KMS-11 (cell line): ENCODE data around the gene SMC1B.

ENCODE experiments used
- H2AFZ ChIP-seq: fragments of 200-600 bp; sonication (generic); 2 replicates; pipeline ENCODE4 v1.6.1; 2016; ENCODE audit warnings: antibody characterized with exemption, mixed run types, low read depth
- H3K27ac ChIP-seq: fragments of 200-600 bp; sonication (generic); 2 replicates; pipeline ENCODE4 v1.6.1; 2016; ENCODE audit warnings: mild to moderate bottlenecking, mixed run types
- H3K27me3 ChIP-seq: fragments of 200-600 bp; sonication (generic); 2 replicates; pipeline ENCODE4 v1.6.1; 2017; ENCODE audit warnings: mild to moderate bottlenecking, low read depth, mixed run types, moderate library complexity; ENCODE audit not compliant: insufficient read depth
- H3K36me3 ChIP-seq: fragments of 200-600 bp; sonication (generic); 2 replicates; pipeline ENCODE4 v1.6.1; 2017; ENCODE audit warnings: mild to moderate bottlenecking, mixed run types; ENCODE audit not compliant: insufficient read depth
- H3K4me1 ChIP-seq: fragments of 200-600 bp; sonication (generic); 2 replicates; pipeline ENCODE4 v1.6.1; 2016; ENCODE audit warnings: mild to moderate bottlenecking, low read depth, mixed run types; ENCODE audit not compliant: poor library complexity, severe bottlenecking
- H3K4me2 ChIP-seq: fragments of 200-600 bp; sonication (generic); 2 replicates; pipeline ENCODE4 v1.7.0; 2016; ENCODE audit warnings: mild to moderate bottlenecking, mixed run types
- H3K4me3 ChIP-seq: fragments of 200-600 bp; sonication (generic); IDR thresholded peaks from 2 replicates; pipeline ENCODE4 v1.6.1; 2017; ENCODE audit warnings: low read depth, low read length, mixed read lengths; ENCODE audit not compliant: insufficient read depth
- H3K79me2 ChIP-seq: fragments of 200-600 bp; sonication (generic); 2 replicates; pipeline ENCODE4 v1.6.1; 2016; ENCODE audit warnings: low read depth, mixed run types; ENCODE audit not compliant: insufficient read depth
- H3K9ac ChIP-seq: fragments of 200-600 bp; sonication (generic); 2 replicates; pipeline ENCODE4 v1.6.1; 2016; ENCODE audit warnings: mild to moderate bottlenecking, mixed run types
- H4K20me1 ChIP-seq: fragments of 200-600 bp; sonication (generic); 2 replicates; pipeline ENCODE4 v1.6.1; 2016; ENCODE audit warnings: mild to moderate bottlenecking, mixed run types; ENCODE audit not compliant: insufficient read depth
- TF ChIP-seq, protein P1 (sequence below): fragments of 200-600 bp; sonication (generic); conservative IDR thresholded peaks from 2 replicates; pipeline ENCODE4 v1.6.1; 2017; ENCODE audit warnings: low read depth, mild to moderate bottlenecking, antibody characterized with exemption, low read length, moderate library complexity, mixed read lengths

Gene SMC1B

GRCh38 chr22:45322873-45323525 lies 90.4 kb downstream of the SMC1B start:
- no peaks in the 10 kb centered on the region for H4K20me1 ChIP-seq
- peaks cover 36% of the 10 kb centered on the region for H3K4me1 ChIP-seq
- no peaks in the 10 kb centered on the region for H3K27me3 ChIP-seq
- no peak overlapping the region for H3K4me2 ChIP-seq
- peaks cover 39% of the 10 kb centered on the region for H3K79me2 ChIP-seq
- no peaks in the 10 kb centered on the region for H3K36me3 ChIP-seq
- no peak overlapping the region for H2AFZ ChIP-seq
- H3K9ac ChIP-seq = no peak overlapping the region
- H3K4me3 ChIP-seq = no peak overlapping the region
- TF ChIP-seq, protein P1, sequence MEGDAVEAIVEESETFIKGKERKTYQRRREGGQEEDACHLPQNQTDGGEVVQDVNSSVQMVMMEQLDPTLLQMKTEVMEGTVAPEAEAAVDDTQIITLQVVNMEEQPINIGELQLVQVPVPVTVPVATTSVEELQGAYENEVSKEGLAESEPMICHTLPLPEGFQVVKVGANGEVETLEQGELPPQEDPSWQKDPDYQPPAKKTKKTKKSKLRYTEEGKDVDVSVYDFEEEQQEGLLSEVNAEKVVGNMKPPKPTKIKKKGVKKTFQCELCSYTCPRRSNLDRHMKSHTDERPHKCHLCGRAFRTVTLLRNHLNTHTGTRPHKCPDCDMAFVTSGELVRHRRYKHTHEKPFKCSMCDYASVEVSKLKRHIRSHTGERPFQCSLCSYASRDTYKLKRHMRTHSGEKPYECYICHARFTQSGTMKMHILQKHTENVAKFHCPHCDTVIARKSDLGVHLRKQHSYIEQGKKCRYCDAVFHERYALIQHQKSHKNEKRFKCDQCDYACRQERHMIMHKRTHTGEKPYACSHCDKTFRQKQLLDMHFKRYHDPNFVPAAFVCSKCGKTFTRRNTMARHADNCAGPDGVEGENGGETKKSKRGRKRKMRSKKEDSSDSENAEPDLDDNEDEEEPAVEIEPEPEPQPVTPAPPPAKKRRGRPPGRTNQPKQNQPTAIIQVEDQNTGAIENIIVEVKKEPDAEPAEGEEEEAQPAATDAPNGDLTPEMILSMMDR = no peak
- no peak overlapping the region for H3K27ac ChIP-seq

DNA sequence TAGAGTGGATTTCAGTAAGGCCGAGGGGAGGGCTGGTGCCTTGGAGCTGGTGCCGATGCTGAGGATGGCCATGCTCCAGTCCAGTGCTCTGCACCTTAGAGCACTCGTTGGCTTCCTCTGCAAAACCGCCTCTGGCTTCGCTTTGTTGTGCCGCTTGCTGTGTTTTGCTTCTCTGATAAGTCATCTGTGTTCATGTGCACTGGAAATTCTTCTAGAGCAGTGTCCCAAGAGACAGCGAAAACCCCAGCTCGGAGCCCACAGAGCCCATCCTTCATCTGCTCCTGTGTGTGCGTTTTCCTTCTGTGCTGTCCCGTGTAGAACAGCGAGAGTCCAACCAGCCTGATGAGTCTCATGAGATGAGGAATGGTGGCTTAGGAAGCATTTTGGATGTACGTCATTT lies 91.6 kb downstream of the SMC1B start:
- H3K4me2 ChIP-seq = no peak overlapping the region
- H3K27me3 ChIP-seq = no peaks in the 10 kb centered on the region
- H3K9ac ChIP-seq = no peak overlapping the region
- H3K36me3 ChIP-seq = no peaks in the 10 kb centered on the region
- no peak overlapping the region for H3K4me3 ChIP-seq
- TF ChIP-seq, protein P1 = no peak
- H3K27ac ChIP-seq = no peak overlapping the region
- no peaks in the 10 kb centered on the region for H4K20me1 ChIP-seq
- peaks cover 48% of the 10 kb centered on the region for H3K4me1 ChIP-seq
- peaks cover 51% of the 10 kb centered on the region for H3K79me2 ChIP-seq
- H2AFZ ChIP-seq = no peak overlapping the region

DNA sequence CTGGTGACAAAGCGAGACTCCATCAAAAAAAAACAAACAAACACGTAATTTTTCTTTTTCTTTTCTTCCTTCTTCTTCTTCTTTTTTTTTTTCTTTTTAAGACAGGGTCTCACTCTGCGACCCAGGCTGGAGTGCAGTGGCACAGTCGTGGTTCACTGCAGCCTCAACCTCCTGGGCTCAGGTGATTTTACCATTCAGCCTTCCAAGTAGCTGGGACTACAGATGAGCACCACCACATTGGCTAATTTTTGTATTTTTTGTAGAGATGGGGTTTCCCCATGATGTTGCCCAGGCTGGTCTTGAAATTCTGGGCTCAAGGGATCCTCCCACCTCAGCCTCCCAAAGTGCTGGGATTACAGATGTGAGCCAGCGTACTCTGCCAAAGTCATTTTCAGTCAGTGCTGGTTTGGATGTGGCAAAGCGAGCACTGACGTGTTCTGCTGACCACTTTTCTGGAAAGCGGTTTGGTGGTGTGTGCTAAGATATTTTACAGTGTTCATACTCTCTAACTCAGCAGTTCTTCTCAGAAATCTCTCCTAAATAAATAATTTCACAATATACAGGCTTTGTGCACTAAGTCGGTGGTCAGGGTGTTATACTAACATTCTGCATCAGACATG lies 92.9 kb downstream of the SMC1B start:
- peak overlapping the region; percentile 98 for H3K4me2 ChIP-seq
- no peak overlapping the region for H3K4me3 ChIP-seq
- no peaks in the 10 kb centered on the region for H4K20me1 ChIP-seq
- peaks cover 63% of the 10 kb centered on the region for H3K79me2 ChIP-seq
- peak overlapping the region; percentile 91; the same call in 1 of the 2 replicates for H3K27ac ChIP-seq
- H3K9ac ChIP-seq = no peak overlapping the region; the same call in 1 of the 2 replicates
- H3K4me1 ChIP-seq = peaks cover 61% of the 10 kb centered on the region
- no peak overlapping the region for H2AFZ ChIP-seq
- no peaks in the 10 kb centered on the region for H3K27me3 ChIP-seq
- no peaks in the 10 kb centered on the region for H3K36me3 ChIP-seq
- TF ChIP-seq, protein P1 = no peak

DNA sequence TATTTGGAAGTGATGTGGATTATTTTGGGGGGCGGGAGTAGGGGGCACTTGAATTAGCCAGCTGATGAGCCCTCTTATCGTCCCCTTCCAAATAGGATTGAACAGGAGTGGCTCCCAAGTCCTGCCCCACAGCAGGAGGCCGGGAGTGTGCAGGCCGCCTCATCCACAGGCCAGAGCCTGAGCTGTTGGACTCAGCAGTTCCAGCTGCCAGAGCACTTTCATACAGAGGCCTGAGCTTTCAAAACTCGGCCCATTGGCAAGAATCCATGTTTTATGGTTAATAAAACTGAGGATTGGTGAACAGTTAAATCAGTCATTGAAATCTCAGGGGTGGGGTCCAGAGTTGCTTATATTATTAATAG lies 94.1 kb downstream of the SMC1B start:
- H3K79me2 ChIP-seq = peaks cover 75% of the 10 kb centered on the region
- H3K36me3 ChIP-seq = no peaks in the 10 kb centered on the region
- TF ChIP-seq, protein P1 = no peak
- H3K4me1 ChIP-seq = peaks cover 71% of the 10 kb centered on the region
- H3K9ac ChIP-seq = peak overlapping the region; percentile 67
- no peaks in the 10 kb centered on the region for H4K20me1 ChIP-seq
- no peak overlapping the region for H3K4me3 ChIP-seq
- no peak overlapping the region for H2AFZ ChIP-seq
- H3K4me2 ChIP-seq = peak overlapping the region; percentile 98
- H3K27ac ChIP-seq = peak overlapping the region; percentile 91
- H3K27me3 ChIP-seq = no peaks in the 10 kb centered on the region
